A549 (cell line): ENCODE measurements around the gene CAMKK2.

Experiments used
- HOXA7 ChIP-seq: fragments of 250-450 bp; sonication (Bioruptor Pico); IDR thresholded peaks from 2 replicates; pipeline ENCODE4 v1.5.0; 2020; ENCODE audit warnings: mild to moderate bottlenecking, moderate library complexity
- MAX ChIP-seq: IDR thresholded peaks from 2 replicates; pipeline ENCODE4 v1.6.1; 2012

GRCh38 chr12:121277374-121277759 is 19.1 kb downstream of the CAMKK2 start:
- TF ChIP-seq MAX, result no peak
- no peak for TF ChIP-seq HOXA7 (CRISPR knock-in tag)
